ENCODE data around the gene ALKBH3.

The ALKBH3 gene

DNA sequence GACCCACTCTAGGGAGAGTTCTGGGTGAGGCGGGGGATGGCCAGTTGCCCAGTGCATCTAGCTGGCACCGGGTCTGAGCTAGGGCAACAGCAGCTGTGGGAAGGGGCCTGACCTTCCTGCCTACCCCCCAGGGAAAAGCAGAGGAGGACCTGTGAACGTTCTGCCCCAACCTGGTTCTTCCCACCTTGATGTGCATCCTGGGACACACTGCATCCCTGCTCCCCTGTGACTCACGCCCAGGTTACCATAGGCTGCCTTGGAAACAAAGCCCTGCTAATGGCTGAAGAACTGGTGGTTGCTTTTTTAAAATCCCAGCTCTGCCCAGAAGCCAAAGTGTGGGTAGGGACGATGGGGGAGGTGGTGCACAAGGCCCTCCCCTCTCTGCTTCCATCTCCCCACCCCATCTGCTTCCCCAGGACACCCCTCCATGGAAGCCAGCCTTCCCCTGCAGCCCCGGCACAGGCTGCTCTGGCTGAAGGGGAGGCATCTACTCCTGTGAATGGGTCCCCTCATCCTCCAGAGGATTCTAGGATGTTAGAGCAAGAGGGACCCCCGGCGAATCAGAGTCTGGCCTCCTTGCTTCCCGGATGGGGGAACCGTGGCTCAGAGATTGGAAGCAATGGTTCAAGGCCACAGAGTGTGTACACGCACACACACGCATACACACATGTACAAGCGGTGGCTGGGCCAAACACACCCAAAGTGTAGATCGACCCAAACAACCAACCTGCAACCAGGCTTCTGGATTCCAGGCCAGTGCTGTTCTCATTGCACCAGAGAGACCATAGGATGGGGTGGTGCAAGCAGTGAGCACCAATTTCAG is 54.2 kb downstream of the ALKBH3 start:
- Mint-ChIP-seq H3K27me3 (ENCODE audit: low read depth, poor library complexity) (peaks cover 28% of the 10 kb centered on the region), H3K4me3 (no peak overlapping the region), H3K36me3 (ENCODE audit: low read depth) (no peaks in the 10 kb centered on the region), H3K27ac (no peak overlapping the region), H3K4me1 (peaks cover 22% of the 10 kb centered on the region), H3K9me3 (no peaks in the 10 kb centered on the region)
- TF ChIP-seq, protein P1, sequence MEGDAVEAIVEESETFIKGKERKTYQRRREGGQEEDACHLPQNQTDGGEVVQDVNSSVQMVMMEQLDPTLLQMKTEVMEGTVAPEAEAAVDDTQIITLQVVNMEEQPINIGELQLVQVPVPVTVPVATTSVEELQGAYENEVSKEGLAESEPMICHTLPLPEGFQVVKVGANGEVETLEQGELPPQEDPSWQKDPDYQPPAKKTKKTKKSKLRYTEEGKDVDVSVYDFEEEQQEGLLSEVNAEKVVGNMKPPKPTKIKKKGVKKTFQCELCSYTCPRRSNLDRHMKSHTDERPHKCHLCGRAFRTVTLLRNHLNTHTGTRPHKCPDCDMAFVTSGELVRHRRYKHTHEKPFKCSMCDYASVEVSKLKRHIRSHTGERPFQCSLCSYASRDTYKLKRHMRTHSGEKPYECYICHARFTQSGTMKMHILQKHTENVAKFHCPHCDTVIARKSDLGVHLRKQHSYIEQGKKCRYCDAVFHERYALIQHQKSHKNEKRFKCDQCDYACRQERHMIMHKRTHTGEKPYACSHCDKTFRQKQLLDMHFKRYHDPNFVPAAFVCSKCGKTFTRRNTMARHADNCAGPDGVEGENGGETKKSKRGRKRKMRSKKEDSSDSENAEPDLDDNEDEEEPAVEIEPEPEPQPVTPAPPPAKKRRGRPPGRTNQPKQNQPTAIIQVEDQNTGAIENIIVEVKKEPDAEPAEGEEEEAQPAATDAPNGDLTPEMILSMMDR (IDR thresholded peaks at IDR 0.05) = no peak
- DNase-seq = no peak

DNA sequence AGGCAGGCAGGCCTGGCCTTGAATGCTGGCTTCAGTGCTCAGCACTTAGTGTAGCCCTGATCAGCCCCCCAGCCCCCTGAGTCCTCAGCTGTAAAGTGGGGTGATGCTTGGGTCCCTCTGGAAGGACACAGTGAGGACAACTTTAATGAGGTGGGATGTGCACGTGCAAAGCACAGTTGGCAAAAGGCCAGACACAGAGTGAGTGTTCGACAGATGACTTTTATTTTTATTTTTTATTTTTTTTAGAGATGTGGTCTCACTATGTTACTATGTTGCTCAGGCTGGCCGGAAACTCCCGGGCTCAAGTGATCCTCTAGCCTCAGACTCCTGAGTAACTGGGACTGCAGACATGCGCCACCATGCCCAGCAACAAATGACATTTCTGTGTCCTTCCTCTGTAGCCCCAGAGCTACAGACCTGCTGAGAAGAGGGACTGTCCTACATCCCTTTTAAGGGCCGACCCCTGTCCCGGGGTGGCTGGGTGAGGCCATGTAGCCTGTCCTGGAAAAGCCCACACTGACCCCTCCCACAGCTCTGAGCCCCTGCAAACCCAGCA is 54.9 kb downstream of the ALKBH3 start:
- no peaks in the 10 kb centered on the region for H3K36me3 Mint-ChIP-seq (ENCODE audit: low read depth)
- peaks cover 21% of the 10 kb centered on the region for H3K4me1 Mint-ChIP-seq
- peaks cover 35% of the 10 kb centered on the region for H3K27me3 Mint-ChIP-seq (ENCODE audit: low read depth, poor library complexity)
- TF ChIP-seq, protein P1 (IDR thresholded peaks at IDR 0.05) = no peak
- no peak overlapping the region for H3K27ac Mint-ChIP-seq
- H3K4me3 Mint-ChIP-seq = no peak overlapping the region
- DNase-seq = no peak
- H3K9me3 Mint-ChIP-seq = no peaks in the 10 kb centered on the region

DNA sequence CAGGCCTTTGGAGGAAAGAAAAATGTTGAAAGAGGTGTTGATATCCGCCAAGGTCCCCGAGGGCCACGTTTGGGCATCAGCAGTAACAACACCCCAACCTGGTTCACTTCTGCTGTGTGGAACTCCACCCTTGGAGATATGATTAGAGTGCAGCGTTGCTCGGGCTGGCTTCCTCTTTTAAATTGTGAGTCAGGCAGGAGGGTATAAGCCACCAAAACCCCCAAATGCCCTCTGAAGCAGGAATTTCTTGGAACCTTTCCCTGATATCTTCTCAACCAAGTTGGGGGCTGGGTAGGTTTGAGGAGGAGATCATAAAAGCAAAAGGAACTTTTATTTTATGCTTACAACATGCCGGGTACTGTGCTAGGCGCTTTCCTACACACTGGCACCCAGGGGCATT is 55.4 kb downstream of the ALKBH3 start:
- Mint-ChIP-seq H3K36me3 (ENCODE audit: low read depth) (no peaks in the 10 kb centered on the region), H3K27ac (no peak overlapping the region), H3K4me1 (peaks cover 20% of the 10 kb centered on the region), H3K9me3 (no peaks in the 10 kb centered on the region), H3K4me3 (no peak overlapping the region), H3K27me3 (ENCODE audit: low read depth, poor library complexity) (peaks cover 41% of the 10 kb centered on the region)
- TF ChIP-seq, protein P1 (IDR thresholded peaks at IDR 0.05) = no peak
- DNase-seq = no peak

DNA sequence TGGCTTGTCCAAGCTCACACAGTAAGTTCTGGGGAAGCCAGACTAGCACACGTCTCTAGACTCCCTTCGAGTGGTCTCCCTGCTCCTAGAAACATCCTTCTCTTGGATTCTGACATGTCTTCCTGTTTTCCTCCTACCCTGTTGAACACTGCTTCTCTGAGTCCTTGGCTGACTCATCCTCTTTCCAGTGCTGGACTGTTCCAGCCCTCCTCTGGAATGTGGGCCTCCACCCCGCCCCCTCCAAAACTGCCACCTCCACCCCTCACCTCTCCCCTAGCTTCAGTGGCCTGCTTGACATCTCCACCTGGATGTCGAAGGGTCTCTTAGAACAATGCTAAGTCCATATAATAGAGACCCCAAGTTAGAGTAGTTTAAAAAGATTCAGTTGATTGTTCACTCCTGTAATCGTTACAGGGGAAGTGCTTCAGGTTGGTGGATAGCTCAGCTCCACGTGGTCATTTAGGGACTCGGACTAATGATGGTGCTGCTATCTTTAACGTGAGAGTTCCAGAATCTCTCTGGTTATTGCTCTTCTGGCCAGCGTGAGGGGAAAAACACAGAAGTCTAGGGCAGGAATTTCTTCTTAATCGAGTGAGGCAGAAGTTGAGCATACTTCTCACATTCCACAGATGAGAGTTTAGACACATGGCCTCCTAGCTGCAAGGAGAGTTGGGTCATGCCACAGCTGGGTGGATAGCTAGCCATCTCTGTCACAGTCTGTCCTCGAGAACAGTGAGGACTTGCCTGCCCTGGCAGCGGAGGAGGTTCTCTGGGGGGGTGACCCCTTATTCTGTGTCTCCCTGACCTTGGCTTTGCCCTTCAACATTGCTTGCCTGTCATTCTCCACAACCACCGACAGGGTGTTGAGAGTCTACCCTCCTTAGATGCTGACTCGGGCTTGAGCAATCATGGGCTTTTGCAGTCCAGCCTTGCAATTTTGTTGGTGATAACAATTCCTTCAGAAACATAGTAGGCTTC is 57.1 kb downstream of the ALKBH3 start:
- TF ChIP-seq, protein P1 (IDR thresholded peaks at IDR 0.05) = no peak
- peaks cover 52% of the 10 kb centered on the region for H3K27me3 Mint-ChIP-seq (ENCODE audit: low read depth, poor library complexity)
- peaks cover 24% of the 10 kb centered on the region for H3K4me1 Mint-ChIP-seq
- no peaks in the 10 kb centered on the region for H3K36me3 Mint-ChIP-seq (ENCODE audit: low read depth)
- no peak for DNase-seq
- no peaks in the 10 kb centered on the region for H3K9me3 Mint-ChIP-seq
- H3K4me3 Mint-ChIP-seq = no peak overlapping the region
- H3K27ac Mint-ChIP-seq = no peak overlapping the region

DNA sequence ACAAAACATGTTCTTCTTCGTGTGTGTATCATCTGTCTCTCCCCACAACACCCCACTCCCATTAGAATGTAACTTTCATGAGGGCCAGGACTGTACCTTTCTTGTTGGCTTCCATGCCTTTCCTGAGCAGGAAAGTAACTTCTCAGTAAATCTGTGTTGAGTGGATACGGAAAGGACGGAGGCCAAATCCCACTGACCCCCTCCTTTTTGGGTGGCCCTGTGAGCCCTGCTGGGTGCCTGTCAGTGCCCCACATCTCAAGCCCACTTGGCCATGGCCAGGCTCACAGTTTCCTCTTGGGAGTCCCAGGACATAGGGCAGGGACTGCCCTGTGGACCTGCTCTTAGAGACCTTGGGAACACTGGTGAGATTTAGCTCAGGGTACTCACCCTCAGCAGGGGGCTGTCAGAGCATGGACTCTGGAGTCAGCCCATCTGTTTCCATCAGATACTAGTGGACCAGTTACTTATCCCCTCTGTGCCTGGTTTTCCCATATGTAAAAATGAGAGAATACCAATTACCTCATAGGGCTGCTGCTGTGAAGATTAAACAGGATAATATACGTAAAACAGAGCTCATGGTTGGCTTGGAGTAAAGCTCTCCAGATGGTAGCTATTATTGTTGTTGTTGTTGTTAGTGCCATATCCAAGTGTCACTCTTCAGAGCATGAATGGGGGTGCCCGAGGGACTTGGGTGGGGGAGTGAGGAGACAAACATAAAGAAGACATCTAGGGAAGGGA is 60.8 kb downstream of the ALKBH3 start:
- Mint-ChIP-seq H3K27me3 (ENCODE audit: low read depth, poor library complexity) (peaks cover 84% of the 10 kb centered on the region), H3K4me3 (peak overlapping the region; percentile 84), H3K9me3 (no peaks in the 10 kb centered on the region), H3K27ac (no peak overlapping the region), H3K36me3 (ENCODE audit: low read depth) (no peaks in the 10 kb centered on the region), H3K4me1 (peaks cover 22% of the 10 kb centered on the region)
- TF ChIP-seq, protein P1 (IDR thresholded peaks at IDR 0.05) = no peak
- DNase-seq = no peak
